ENCODE data around the gene COX6B2. TPM values are rescaled to one million over a fixed set of nuclear protein-coding genes. Genes with fewer than 3 reads are reported as not detected.
A peak's percentile ranks its signal among the peaks of the same experiment; 100 is the strongest.
"Not testable (repeated sequence)": the region's sequence is repeated elsewhere in the genome, so short reads cannot be mapped to it uniquely, and the experiment has no call there.

COX6B2 gene
- total and polyA plus RNA-seq, 2 of the 8 experiments (the other 6 are each of a cell fraction or from before 2014, with no cell fraction given): 4.9 to 6.4 TPM

DNA sequence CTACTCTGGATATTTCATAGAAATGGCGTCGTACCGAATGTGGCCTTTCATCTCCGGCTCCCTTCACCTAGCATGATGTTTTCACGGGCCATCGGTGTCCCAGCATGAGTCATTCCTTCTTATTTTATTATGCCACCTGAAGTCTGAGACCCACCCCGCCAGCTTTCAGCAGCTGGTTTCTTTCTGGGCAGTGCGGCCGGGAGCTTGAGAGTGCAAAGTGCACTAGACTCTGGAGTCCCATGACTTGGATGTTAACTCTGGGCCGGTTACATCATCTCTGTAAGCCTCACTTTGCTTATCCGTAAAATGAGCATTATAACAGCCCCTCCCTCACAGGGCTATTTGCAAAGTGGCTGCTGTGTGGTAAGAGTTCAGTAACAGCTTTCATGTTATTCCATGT is 20.6 kb downstream of the COX6B2 start:
- no peak overlapping the region for H3K4me3 ChIP-seq (ENCODE audit: extremely low read depth in 1 of 4, insufficient read depth in 2 of 4, low read depth in 3 of 4, low read length in 4 of 4)

DNA sequence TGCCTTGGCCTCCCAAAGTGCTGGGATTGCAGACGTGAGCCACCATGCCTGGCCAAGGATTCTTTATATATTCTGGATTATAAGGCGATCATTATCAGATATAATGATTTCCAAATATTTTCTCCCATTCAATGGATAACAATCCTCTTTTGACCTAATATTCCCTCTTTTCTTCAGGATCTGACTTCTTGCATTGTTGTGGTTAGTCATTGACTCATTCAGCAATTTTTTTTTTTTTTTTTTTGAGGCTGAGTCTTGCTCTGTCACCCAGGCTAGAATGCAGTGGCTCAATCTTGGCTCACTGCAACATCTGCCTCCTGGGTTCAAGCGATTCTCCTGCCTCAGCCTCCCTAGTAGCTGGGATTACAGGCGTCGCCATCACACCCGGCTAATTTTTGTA is 24.7 kb downstream of the COX6B2 start:
- H3K9me3 ChIP-seq (ENCODE audit: insufficient read depth in 2 of 2, low read depth in 1 of 2, low read length in 1 of 2); H3K14ac ChIP-seq (ENCODE audit: insufficient read length); H2AFZ ChIP-seq (ENCODE audit: low read length); H4K91ac ChIP-seq (replicated peaks; ENCODE audit: insufficient read length, low read length); DNase-seq (ENCODE audit: low read depth in 1 of 2, low spot score in 2 of 2); H3K4me1 ChIP-seq (replicated peaks in 1 of 4; ENCODE audit: control insufficient read depth in 3 of 4, insufficient read depth in 4 of 4, low read length in 3 of 4); H4K20me1 ChIP-seq (replicated peaks in 1 of 2; ENCODE audit: control insufficient read depth in 1 of 2, insufficient read depth in 2 of 2, low read length in 2 of 2); FAIRE-seq; H3K9ac ChIP-seq (replicated peaks in 1 of 4; ENCODE audit: extremely low read depth in 1 of 4, low read depth in 3 of 4, low read length in 3 of 4); H3K27ac ChIP-seq (ENCODE audit: low read depth, low read length); H2BK12ac ChIP-seq (ENCODE audit: low read depth, low read length); H3K23me2 ChIP-seq (ENCODE audit: low read depth, low read length); H2BK120ac ChIP-seq (replicated peaks; ENCODE audit: low read depth, low read length); H2BK20ac ChIP-seq (ENCODE audit: low read length); H3K36me3 ChIP-seq (ENCODE audit: control insufficient read depth in 2 of 4, insufficient read depth in 4 of 4, low read length in 3 of 4); H3K4ac ChIP-seq (replicated peaks; ENCODE audit: insufficient read length, low read depth, low read length); H3K4me2 ChIP-seq (ENCODE audit: insufficient read depth in 1 of 2, low read depth in 2 of 2, low read length in 2 of 2); H3K79me2 ChIP-seq (ENCODE audit: control insufficient read depth in 1 of 2, insufficient read depth in 2 of 2, low read length in 2 of 2); H3K56ac ChIP-seq (replicated peaks; ENCODE audit: insufficient read length, low read depth, low read length); CTCF ChIA-PET (ENCODE audit: partially characterized antibody); H3K18ac ChIP-seq (ENCODE audit: extremely low read depth, low read length); H2BK5ac ChIP-seq (ENCODE audit: low read depth, low read length); H3K79me1 ChIP-seq (ENCODE audit: low read depth, low read length); H3K23ac ChIP-seq (ENCODE audit: insufficient read length); H3K27me3 ChIP-seq (replicated peaks in 1 of 4; ENCODE audit: control insufficient read depth in 3 of 4, extremely low read depth in 1 of 4, insufficient read depth in 3 of 4, low read length in 3 of 4); H4K5ac ChIP-seq (ENCODE audit: insufficient read length, low read depth, low read length); H2AK5ac ChIP-seq (ENCODE audit: low read depth, low read length); H3K4me3 ChIP-seq (ENCODE audit: extremely low read depth in 1 of 4, insufficient read depth in 2 of 4, low read depth in 3 of 4, low read length in 4 of 4); H4K8ac ChIP-seq (ENCODE audit: extremely low read depth, insufficient read depth, low read length); H2BK15ac ChIP-seq (ENCODE audit: low read length): not testable (repeated sequence)
- POLR2A ChIA-PET (ENCODE audit: partially characterized antibody): interaction anchor here (1.4 to 2.1 kb wide), 2 partner anchors 10 to 17 kb away, joined by 5 to 6 read pairs; partner anchors contain the start of gene KMT5C
- 96% methylated on average over 6 of the region's 6 CpGs; no CpG with 5 or more reads in 1 of the 2 experiments for WGBS, 2 experiments (ENCODE audit: extremely low coverage in 1 of 2, insufficient coverage in 1 of 2, insufficient read length in 1 of 2, insufficient replicate concordance in 2 of 2, low coverage in 1 of 2, low lambda C conversion rate in 2 of 2, missing lambda C conversion rate in 1 of 2)

More for the DNA sequence above, 20.6 kb downstream of the COX6B2 start:
- no peak overlapping the region for H2AFZ ChIP-seq (ENCODE audit: low read length)
- H2BK12ac ChIP-seq (ENCODE audit: low read depth, low read length): no peak overlapping the region
- FAIRE-seq: no peak
- DNase-seq (ENCODE audit: low read depth in 1 of 2, low spot score in 2 of 2): no peak
- no peak overlapping the region for H4K91ac ChIP-seq (replicated peaks; ENCODE audit: insufficient read length, low read length)
- H3K79me1 ChIP-seq (ENCODE audit: low read depth, low read length): no peaks in the 10 kb centered on the region
- H3K9ac ChIP-seq (replicated peaks in 1 of 4; ENCODE audit: extremely low read depth in 1 of 4, low read depth in 3 of 4, low read length in 3 of 4): no peak overlapping the region
- no peak overlapping the region for H3K56ac ChIP-seq (replicated peaks; ENCODE audit: insufficient read length, low read depth, low read length)
- no peak overlapping the region for H3K27ac ChIP-seq (ENCODE audit: low read depth, low read length)
- H3K79me2 ChIP-seq (ENCODE audit: control insufficient read depth in 1 of 2, insufficient read depth in 2 of 2, low read length in 2 of 2): no peaks in the 10 kb centered on the region
- no peak overlapping the region for H2BK120ac ChIP-seq (replicated peaks; ENCODE audit: low read depth, low read length)
- H2AK5ac ChIP-seq (ENCODE audit: low read depth, low read length): no peak overlapping the region
- no peak overlapping the region for H3K23ac ChIP-seq (ENCODE audit: insufficient read length)
- H4K8ac ChIP-seq (ENCODE audit: extremely low read depth, insufficient read depth, low read length): no peak overlapping the region
- H3K4ac ChIP-seq (replicated peaks; ENCODE audit: insufficient read length, low read depth, low read length): no peak overlapping the region
- H2BK20ac ChIP-seq (ENCODE audit: low read length): no peak overlapping the region
- H4K20me1 ChIP-seq (replicated peaks in 1 of 2; ENCODE audit: control insufficient read depth in 1 of 2, insufficient read depth in 2 of 2, low read length in 2 of 2): no peaks in the 10 kb centered on the region
- H4K5ac ChIP-seq (ENCODE audit: insufficient read length, low read depth, low read length): no peak overlapping the region
- TF ChIP-seq GTF2F1 (IDR thresholded peaks at IDR 0.05; ENCODE audit: borderline replicate concordance, low read depth, low read length): no peak
- ChIA-PET CTCF (ENCODE audit: partially characterized antibody) (interaction anchor here (1.0 kb wide), 1 partner anchor 15 kb away, joined by 3 read pairs; no protein-coding TSS in a partner anchor), POLR2A (ENCODE audit: partially characterized antibody) (interaction anchor here (0.6 to 2.6 kb wide), 6 partner anchors 12 to 179 kb away, joined by 3 to 10 read pairs (median 3); partner anchors contain the start of gene UBE2S)
- WGBS, 2 experiments (ENCODE audit: extremely low coverage in 1 of 2, insufficient coverage in 1 of 2, insufficient read length in 1 of 2, insufficient replicate concordance in 2 of 2, low coverage in 1 of 2, low lambda C conversion rate in 2 of 2, missing lambda C conversion rate in 1 of 2): 88% methylated on average over 11 of the region's 11 CpGs; no CpG with 5 or more reads in 1 of the 2 experiments
- peaks cover 0 to 3% (median 0%) of the 10 kb centered on the region in 4 experiments; a peak in 1 of 7 replicates for H3K27me3 ChIP-seq (replicated peaks in 1 of 4; ENCODE audit: control insufficient read depth in 3 of 4, extremely low read depth in 1 of 4, insufficient read depth in 3 of 4, low read length in 3 of 4)
- peak overlapping the region; percentile 10; the same call in 1 of the 2 replicates for H2BK5ac ChIP-seq (ENCODE audit: low read depth, low read length)
- H3K36me3 ChIP-seq (ENCODE audit: control insufficient read depth in 2 of 4, insufficient read depth in 4 of 4, low read length in 3 of 4): no peaks in the 10 kb centered on the region
- H3K4me1 ChIP-seq (replicated peaks in 1 of 4; ENCODE audit: control insufficient read depth in 3 of 4, insufficient read depth in 4 of 4, low read length in 3 of 4): peaks cover 0 to 7% (median 1%) of the 10 kb centered on the region in 4 experiments; a peak in 2 of 7 replicates
- H3K4me2 ChIP-seq (ENCODE audit: insufficient read depth in 1 of 2, low read depth in 2 of 2, low read length in 2 of 2): no peak overlapping the region
- no peak overlapping the region for H2BK15ac ChIP-seq (ENCODE audit: low read length)
- H3K23me2 ChIP-seq (ENCODE audit: low read depth, low read length): peaks cover 5% of the 10 kb centered on the region; the same call in 1 of the 2 replicates
- H3K9me3 ChIP-seq (ENCODE audit: insufficient read depth in 2 of 2, low read depth in 1 of 2, low read length in 1 of 2): no peaks in the 10 kb centered on the region
- H3K18ac ChIP-seq (ENCODE audit: extremely low read depth, low read length): no peak overlapping the region
- H3K14ac ChIP-seq (ENCODE audit: insufficient read length): no peak overlapping the region

Data from H1 (cell line).